Fibroblast of skin of right quadriceps (primary cell): ENCODE measurements around the gene OR2F1.
"Not testable (repeated sequence)": the region's sequence is repeated elsewhere in the genome, so short reads cannot be mapped to it uniquely, and the experiment has no call there.

ENCODE experiments used
- DNase-seq: peaks from one replicate; pipeline ENCODE4 v3.0.0-alpha.2; 2013

OR2F1 gene

GRCh38 chr7:144010821-144011220 is 56.2 kb downstream of the OR2F1 start:
- not testable (repeated sequence) for DNase-seq

- DNase-seq, result no peak
Observed at GRCh38 chr7:144011458-144012230, 57.0 kb downstream of the OR2F1 start.
